H1 (cell line): ENCODE measurements around the gene SLC26A8. TPM values are rescaled to one million over a fixed set of nuclear protein-coding genes. Genes with fewer than 3 reads are reported as not detected.

ENCODE experiments used
- ATF2 ChIP-seq: IDR thresholded peaks from 2 replicates; pipeline ENCODE4 v1.6.1; 2012; ENCODE audit warnings: low read length, inconsistent platforms
- BACH1 ChIP-seq: IDR thresholded peaks from 2 replicates; pipeline ENCODE4 v1.6.1; 2012; ENCODE audit warnings: low read length, improper control_type of control experiment
- CBX8 ChIP-seq: fragments of 300-800, 300-1000 bp; sonication (generic); IDR thresholded peaks from 2 replicates; pipeline ENCODE4 v1.7.1; 2016; ENCODE audit warnings: low read depth, low read length, borderline replicate concordance
- PHF8 ChIP-seq: fragments of 200-600 bp; sonication (generic); conservative IDR thresholded peaks from 2 replicates; pipeline ENCODE4 v1.7.1; 2012; ENCODE audit warnings: low read depth, mild to moderate bottlenecking, inconsistent platforms, low read length, moderate library complexity
- SP1 ChIP-seq: IDR thresholded peaks from 2 replicates; pipeline ENCODE4 v1.6.1; 2011; ENCODE audit warnings: low read depth, low read length
- polyA plus RNA-seq, 7 experiments: library from polyadenylated mRNA; depleted of rRNA in 3 of 7; stranded (reverse) in 5 of 7; unstranded in 2 of 7; fragments of >200 nt in 5 of 7; fragments of 200-250 nt in 2 of 7; gene quantifications; 1 replicate in 5 of 7; 2 replicates in 1 of 7; 4 replicates in 1 of 7; pipeline versions ENCODE4 v1.2.1 to v1.2.3, GENCODE V29; 2011 to 2013; ENCODE audit warnings: missing spikeins in 2 of 7, mixed read lengths in 2 of 7
- total RNA-seq: library from RNA; stranded (reverse); fragmentation: NEBNext Ultra II Directional; extraction: Animal tissue kit (Norgen Biotek cat#: 25700); gene quantifications from 2 replicates; pipeline ENCODE4 v1.2.1, GENCODE V29; 2021
- TF ChIP-seq, protein P1 (sequence below): fragments of 300-600 bp; sonication (generic); IDR thresholded peaks from 2 replicates; pipeline ENCODE4 v1.7.1; 2012; ENCODE audit warnings: low read length, moderate library complexity, mild to moderate bottlenecking, inconsistent platforms; ENCODE audit not compliant: insufficient replicate concordance
- TF ChIP-seq, protein P2 (sequence below): IDR thresholded peaks from 2 replicates; pipeline ENCODE4 v1.6.1; 2012; ENCODE audit warnings: inconsistent platforms

The SLC26A8 gene
- total and polyA plus RNA-seq, 2 of the 8 experiments (the other 6 are each of a cell fraction or from before 2014, with no cell fraction given), result 0.56 to 0.57 TPM

DNA sequence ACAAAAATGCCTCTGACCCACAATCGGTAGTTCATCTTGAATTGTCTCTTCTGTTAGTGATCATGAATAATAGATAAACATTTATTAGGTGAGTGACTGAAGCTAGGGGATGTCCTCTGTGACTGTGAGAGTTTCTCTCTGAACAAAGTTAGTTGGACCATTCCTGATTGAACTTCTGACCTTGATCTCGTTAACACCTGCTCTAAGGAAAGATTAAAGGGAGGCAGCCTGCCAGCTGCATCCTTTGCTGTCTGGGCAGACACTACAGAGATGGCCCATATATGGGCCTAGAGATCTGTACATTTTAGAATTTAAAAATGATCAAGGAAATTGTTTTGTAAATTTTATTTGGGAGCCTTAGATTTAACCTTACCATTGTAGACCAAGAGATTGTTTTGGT, 30.5 kb upstream of the SLC26A8 start (continued):
- TF ChIP-seq, protein P1, sequence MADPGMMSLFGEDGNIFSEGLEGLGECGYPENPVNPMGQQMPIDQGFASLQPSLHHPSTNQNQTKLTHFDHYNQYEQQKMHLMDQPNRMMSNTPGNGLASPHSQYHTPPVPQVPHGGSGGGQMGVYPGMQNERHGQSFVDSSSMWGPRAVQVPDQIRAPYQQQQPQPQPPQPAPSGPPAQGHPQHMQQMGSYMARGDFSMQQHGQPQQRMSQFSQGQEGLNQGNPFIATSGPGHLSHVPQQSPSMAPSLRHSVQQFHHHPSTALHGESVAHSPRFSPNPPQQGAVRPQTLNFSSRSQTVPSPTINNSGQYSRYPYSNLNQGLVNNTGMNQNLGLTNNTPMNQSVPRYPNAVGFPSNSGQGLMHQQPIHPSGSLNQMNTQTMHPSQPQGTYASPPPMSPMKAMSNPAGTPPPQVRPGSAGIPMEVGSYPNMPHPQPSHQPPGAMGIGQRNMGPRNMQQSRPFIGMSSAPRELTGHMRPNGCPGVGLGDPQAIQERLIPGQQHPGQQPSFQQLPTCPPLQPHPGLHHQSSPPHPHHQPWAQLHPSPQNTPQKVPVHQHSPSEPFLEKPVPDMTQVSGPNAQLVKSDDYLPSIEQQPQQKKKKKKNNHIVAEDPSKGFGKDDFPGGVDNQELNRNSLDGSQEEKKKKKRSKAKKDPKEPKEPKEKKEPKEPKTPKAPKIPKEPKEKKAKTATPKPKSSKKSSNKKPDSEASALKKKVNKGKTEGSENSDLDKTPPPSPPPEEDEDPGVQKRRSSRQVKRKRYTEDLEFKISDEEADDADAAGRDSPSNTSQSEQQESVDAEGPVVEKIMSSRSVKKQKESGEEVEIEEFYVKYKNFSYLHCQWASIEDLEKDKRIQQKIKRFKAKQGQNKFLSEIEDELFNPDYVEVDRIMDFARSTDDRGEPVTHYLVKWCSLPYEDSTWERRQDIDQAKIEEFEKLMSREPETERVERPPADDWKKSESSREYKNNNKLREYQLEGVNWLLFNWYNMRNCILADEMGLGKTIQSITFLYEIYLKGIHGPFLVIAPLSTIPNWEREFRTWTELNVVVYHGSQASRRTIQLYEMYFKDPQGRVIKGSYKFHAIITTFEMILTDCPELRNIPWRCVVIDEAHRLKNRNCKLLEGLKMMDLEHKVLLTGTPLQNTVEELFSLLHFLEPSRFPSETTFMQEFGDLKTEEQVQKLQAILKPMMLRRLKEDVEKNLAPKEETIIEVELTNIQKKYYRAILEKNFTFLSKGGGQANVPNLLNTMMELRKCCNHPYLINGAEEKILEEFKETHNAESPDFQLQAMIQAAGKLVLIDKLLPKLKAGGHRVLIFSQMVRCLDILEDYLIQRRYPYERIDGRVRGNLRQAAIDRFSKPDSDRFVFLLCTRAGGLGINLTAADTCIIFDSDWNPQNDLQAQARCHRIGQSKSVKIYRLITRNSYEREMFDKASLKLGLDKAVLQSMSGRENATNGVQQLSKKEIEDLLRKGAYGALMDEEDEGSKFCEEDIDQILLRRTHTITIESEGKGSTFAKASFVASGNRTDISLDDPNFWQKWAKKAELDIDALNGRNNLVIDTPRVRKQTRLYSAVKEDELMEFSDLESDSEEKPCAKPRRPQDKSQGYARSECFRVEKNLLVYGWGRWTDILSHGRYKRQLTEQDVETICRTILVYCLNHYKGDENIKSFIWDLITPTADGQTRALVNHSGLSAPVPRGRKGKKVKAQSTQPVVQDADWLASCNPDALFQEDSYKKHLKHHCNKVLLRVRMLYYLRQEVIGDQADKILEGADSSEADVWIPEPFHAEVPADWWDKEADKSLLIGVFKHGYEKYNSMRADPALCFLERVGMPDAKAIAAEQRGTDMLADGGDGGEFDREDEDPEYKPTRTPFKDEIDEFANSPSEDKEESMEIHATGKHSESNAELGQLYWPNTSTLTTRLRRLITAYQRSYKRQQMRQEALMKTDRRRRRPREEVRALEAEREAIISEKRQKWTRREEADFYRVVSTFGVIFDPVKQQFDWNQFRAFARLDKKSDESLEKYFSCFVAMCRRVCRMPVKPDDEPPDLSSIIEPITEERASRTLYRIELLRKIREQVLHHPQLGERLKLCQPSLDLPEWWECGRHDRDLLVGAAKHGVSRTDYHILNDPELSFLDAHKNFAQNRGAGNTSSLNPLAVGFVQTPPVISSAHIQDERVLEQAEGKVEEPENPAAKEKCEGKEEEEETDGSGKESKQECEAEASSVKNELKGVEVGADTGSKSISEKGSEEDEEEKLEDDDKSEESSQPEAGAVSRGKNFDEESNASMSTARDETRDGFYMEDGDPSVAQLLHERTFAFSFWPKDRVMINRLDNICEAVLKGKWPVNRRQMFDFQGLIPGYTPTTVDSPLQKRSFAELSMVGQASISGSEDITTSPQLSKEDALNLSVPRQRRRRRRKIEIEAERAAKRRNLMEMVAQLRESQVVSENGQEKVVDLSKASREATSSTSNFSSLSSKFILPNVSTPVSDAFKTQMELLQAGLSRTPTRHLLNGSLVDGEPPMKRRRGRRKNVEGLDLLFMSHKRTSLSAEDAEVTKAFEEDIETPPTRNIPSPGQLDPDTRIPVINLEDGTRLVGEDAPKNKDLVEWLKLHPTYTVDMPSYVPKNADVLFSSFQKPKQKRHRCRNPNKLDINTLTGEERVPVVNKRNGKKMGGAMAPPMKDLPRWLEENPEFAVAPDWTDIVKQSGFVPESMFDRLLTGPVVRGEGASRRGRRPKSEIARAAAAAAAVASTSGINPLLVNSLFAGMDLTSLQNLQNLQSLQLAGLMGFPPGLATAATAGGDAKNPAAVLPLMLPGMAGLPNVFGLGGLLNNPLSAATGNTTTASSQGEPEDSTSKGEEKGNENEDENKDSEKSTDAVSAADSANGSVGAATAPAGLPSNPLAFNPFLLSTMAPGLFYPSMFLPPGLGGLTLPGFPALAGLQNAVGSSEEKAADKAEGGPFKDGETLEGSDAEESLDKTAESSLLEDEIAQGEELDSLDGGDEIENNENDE, result no peak
- TF ChIP-seq, protein P2, sequence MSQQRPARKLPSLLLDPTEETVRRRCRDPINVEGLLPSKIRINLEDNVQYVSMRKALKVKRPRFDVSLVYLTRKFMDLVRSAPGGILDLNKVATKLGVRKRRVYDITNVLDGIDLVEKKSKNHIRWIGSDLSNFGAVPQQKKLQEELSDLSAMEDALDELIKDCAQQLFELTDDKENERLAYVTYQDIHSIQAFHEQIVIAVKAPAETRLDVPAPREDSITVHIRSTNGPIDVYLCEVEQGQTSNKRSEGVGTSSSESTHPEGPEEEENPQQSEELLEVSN, result no peak
- TF ChIP-seq CBX8, result no peak
- no peak for TF ChIP-seq BACH1
- TF ChIP-seq ATF2, result no peak
- no peak for TF ChIP-seq SP1
- TF ChIP-seq PHF8, result no peak
